GM12892 (cell line): Measurements from ENCODE around the gene NUBPL.

Experiments used
- POLR2A ChIP-seq: IDR thresholded peaks from 2 replicates; pipeline ENCODE4 v1.6.1; 2011; ENCODE audit warnings: low read depth, low read length, control low read depth
- POLR2AphosphoS5 ChIP-seq: IDR thresholded peaks from 2 replicates; pipeline ENCODE4 v1.6.1; 2011; ENCODE audit warnings: low read depth, low read length, control low read depth

DNA sequence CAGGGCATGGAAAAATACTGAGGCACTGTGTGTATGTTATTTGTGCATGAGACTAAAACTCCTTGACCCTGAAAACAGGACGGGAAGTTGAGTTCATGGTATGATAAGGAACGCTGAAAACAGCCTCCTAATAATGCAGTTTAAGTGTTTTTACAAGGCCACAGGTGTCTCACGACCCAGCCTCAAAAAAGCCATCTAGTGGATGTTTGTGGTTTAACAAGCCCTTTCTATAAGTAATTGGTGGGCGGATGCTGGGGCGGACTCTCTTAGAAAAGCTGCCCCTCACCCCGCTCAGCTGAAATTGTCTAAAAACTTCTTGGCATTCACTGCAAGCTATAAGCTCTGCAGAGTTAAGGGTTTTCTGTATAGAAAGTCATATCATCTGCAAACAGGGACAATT lies 184.5 kb downstream of the NUBPL start:
- no peak for TF ChIP-seq POLR2A
- TF ChIP-seq POLR2AphosphoS5 = no peak
